Esophagus squamous epithelium (tissue), 4 donors: Measurements from ENCODE around the gene NUTF2.

ENCODE experiments used
- CTCF ChIP-seq, 6 experiments: fragments of 450-650 bp in 4 of 6; fragments of 200-600 bp in 2 of 6; sonication (generic) in 2 of 6; IDR thresholded peaks; one replicate each; pipeline ENCODE4 v1.5.1; 2016 to 2019; ENCODE audit warnings: antibody characterized with exemption in 6 of 6, mild to moderate bottlenecking in 4 of 6, moderate library complexity in 4 of 6
- POLR2A ChIP-seq, 4 donors: fragments of 450-650 bp; IDR thresholded peaks; one replicate each; pipeline ENCODE4 v1.6.1; 2017; ENCODE audit warnings: antibody characterized with exemption in 4 of 4, mild to moderate bottlenecking in 4 of 4, moderate library complexity in 3 of 4

- TF ChIP-seq CTCF (IDR thresholded peaks at IDR 0.05): peak in 4 of 6 experiments; percentile 11 to 66 (median 46)
- no peak for TF ChIP-seq POLR2A (IDR thresholded peaks at IDR 0.05)
Measured at GRCh38 chr16:67844497-67844896, 2.2 kb upstream of the NUTF2 start.
